HepG2 (cell line): ENCODE measurements around the gene NAMPT. TPM values are rescaled to one million over a fixed set of nuclear protein-coding genes. Genes with fewer than 3 reads are reported as not detected.

ENCODE experiments used
- ELF3 ChIP-seq: IDR thresholded peaks from 2 replicates; pipeline ENCODE4 v1.6.1; 2016; ENCODE audit warnings: missing genetic modification reagents, missing compliant biosample characterization
- HOXA9 ChIP-seq: sonication (generic); formaldehyde crosslinking; IDR thresholded peaks from 2 replicates; pipeline ENCODE4 v1.8.1; 2022; ENCODE audit warnings: missing genetic modification reagents, mild to moderate bottlenecking, moderate library complexity, borderline replicate concordance
- KDM4B ChIP-seq: sonication (generic); formaldehyde crosslinking; IDR thresholded peaks from 2 replicates; pipeline ENCODE4 v1.4.0; 2020; ENCODE audit warnings: missing genetic modification reagents
- MEF2D ChIP-seq: sonication (generic); formaldehyde crosslinking; IDR thresholded peaks from 2 replicates; pipeline ENCODE4 v1.5.1; 2020; ENCODE audit warnings: mild to moderate bottlenecking, missing genetic modification reagents
- NKX3-1 ChIP-seq: sonication (generic); formaldehyde crosslinking; IDR thresholded peaks from 2 replicates; pipeline ENCODE4 v1.5.0; 2020; ENCODE audit warnings: missing genetic modification reagents
- PHF8 ChIP-seq: sonication (generic); formaldehyde crosslinking; IDR thresholded peaks from 2 replicates; pipeline ENCODE4 v1.5.0; 2020; ENCODE audit warnings: missing genetic modification reagents
- SKI ChIP-seq: fragments of 450-650 bp; IDR thresholded peaks from one replicate; pipeline ENCODE4 v1.6.1; 2018; ENCODE audit warnings: mild to moderate bottlenecking; ENCODE audit not compliant: partially characterized antibody
- YEATS2 ChIP-seq: sonication (generic); formaldehyde crosslinking; IDR thresholded peaks from 2 replicates; pipeline ENCODE4 v1.4.0; 2020; ENCODE audit warnings: missing genetic modification reagents, borderline replicate concordance
- ZNF678 ChIP-seq: sonication (generic); formaldehyde crosslinking; IDR thresholded peaks from 2 replicates; pipeline ENCODE4 v1.4.0; 2020; ENCODE audit warnings: mild to moderate bottlenecking, missing genetic modification reagents
- ZSCAN31 ChIP-seq: sonication (generic); formaldehyde crosslinking; IDR thresholded peaks from 2 replicates; pipeline ENCODE4 v1.5.0; 2020; ENCODE audit warnings: low read depth, mild to moderate bottlenecking, missing genetic modification reagents
- ZZZ3 ChIP-seq: sonication (generic); formaldehyde crosslinking; IDR thresholded peaks from 2 replicates; pipeline ENCODE4 v1.4.0; 2020; ENCODE audit warnings: missing genetic modification reagents, mild to moderate bottlenecking, borderline replicate concordance
- polyA plus RNA-seq, 8 experiments: library from polyadenylated mRNA; depleted of rRNA in 3 of 8; stranded (reverse) in 7 of 8; unstranded in 1 of 8; fragments of >200 nt; fragmentation: Illumina TruSeq in 4 of 8; extraction: Trizol in 4 of 8; gene quantifications; 2 replicates each; pipeline versions ENCODE4 v1.2.1 to v1.2.3, GENCODE V29; 2011 to 2016; ENCODE audit warnings: low read depth in 4 of 8, missing spikeins in 1 of 8, mixed read lengths in 1 of 8; ENCODE audit not compliant: insufficient read depth in 1 of 8
- total RNA-seq, 5 experiments: library from RNA; depleted of rRNA; stranded (reverse); fragments of >200 nt; fragmentation: Illumina TruSeq; extraction: Trizol; gene quantifications; 2 replicates each; pipeline ENCODE4 v1.2.3, GENCODE V29; 2016; ENCODE audit warnings: low read depth in 1 of 5
- TF ChIP-seq, protein P1 (sequence below): IDR thresholded peaks from 2 replicates; pipeline ENCODE4 v1.6.1; 2018; ENCODE audit warnings: missing genetic modification reagents
- TF ChIP-seq, protein P2 (sequence below): sonication (generic); formaldehyde crosslinking; IDR thresholded peaks from 2 replicates; pipeline ENCODE4 v1.4.0; 2020; ENCODE audit warnings: low read depth, missing genetic modification reagents

NAMPT gene
- total and polyA plus RNA-seq, 2 of the 13 experiments (the other 11 are each of a cell fraction or from before 2014, with no cell fraction given) = 15.8 to 67.7 TPM

DNA sequence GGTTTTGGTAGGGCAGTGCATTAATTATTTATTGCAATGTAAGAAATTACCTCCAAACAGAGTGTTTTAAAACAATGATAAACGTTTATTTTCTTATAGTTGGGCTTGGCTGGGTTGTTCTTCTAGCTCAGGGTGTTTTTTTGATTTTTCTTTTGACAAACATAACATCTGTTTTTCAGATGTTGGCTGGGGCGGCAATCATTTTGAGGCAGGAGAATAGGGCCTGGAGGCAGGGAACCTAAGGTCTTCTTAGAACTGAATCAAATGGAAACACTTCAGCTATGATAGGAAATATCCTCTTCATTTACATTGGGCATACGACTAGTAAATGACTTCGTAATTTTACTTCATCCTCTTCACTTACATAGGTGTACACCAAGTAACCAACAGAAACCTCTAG is 47.4 kb upstream of the NAMPT start (continued):
- TF ChIP-seq ELF3 (CRISPR knock-in tag) = no peak
- TF ChIP-seq NKX3-1 = no peak
- TF ChIP-seq YEATS2 (CRISPR knock-in tag) = no peak
- no peak for TF ChIP-seq ZNF678 (CRISPR knock-in tag)
- TF ChIP-seq, protein P1, sequence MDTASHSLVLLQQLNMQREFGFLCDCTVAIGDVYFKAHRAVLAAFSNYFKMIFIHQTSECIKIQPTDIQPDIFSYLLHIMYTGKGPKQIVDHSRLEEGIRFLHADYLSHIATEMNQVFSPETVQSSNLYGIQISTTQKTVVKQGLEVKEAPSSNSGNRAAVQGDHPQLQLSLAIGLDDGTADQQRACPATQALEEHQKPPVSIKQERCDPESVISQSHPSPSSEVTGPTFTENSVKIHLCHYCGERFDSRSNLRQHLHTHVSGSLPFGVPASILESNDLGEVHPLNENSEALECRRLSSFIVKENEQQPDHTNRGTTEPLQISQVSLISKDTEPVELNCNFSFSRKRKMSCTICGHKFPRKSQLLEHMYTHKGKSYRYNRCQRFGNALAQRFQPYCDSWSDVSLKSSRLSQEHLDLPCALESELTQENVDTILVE = no peak
- TF ChIP-seq, protein P2, sequence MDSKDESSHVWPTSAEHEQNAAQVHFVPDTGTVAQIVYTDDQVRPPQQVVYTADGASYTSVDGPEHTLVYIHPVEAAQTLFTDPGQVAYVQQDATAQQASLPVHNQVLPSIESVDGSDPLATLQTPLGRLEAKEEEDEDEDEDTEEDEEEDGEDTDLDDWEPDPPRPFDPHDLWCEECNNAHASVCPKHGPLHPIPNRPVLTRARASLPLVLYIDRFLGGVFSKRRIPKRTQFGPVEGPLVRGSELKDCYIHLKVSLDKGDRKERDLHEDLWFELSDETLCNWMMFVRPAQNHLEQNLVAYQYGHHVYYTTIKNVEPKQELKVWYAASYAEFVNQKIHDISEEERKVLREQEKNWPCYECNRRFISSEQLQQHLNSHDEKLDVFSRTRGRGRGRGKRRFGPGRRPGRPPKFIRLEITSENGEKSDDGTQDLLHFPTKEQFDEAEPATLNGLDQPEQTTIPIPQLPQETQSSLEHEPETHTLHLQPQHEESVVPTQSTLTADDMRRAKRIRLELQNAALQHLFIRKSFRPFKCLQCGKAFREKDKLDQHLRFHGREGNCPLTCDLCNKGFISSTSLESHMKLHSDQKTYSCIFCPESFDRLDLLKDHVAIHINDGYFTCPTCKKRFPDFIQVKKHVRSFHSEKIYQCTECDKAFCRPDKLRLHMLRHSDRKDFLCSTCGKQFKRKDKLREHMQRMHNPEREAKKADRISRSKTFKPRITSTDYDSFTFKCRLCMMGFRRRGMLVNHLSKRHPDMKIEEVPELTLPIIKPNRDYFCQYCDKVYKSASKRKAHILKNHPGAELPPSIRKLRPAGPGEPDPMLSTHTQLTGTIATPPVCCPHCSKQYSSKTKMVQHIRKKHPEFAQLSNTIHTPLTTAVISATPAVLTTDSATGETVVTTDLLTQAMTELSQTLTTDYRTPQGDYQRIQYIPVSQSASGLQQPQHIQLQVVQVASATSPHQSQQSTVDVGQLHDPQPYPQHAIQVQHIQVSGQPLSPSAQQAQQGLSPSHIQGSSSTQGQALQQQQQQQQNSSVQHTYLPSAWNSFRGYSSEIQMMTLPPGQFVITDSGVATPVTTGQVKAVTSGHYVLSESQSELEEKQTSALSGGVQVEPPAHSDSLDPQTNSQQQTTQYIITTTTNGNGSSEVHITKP (CRISPR knock-in tag) = no peak
- TF ChIP-seq ZZZ3 = no peak
- TF ChIP-seq PHF8 = no peak
- no peak for TF ChIP-seq MEF2D (CRISPR knock-in tag)
- no peak for TF ChIP-seq HOXA9 (CRISPR knock-in tag)
- no peak for TF ChIP-seq KDM4B (CRISPR knock-in tag)
- no peak for TF ChIP-seq ZSCAN31 (CRISPR knock-in tag)
- no peak for TF ChIP-seq SKI
